ENCODE measurements around the gene ZNF407. TPM values are rescaled to one million over a fixed set of nuclear protein-coding genes. Genes with fewer than 3 reads are reported as not detected.

ZNF407 gene
- total and polyA plus RNA-seq, 2 donors from 2014 or later = 2.5 to 17.8 TPM

DNA sequence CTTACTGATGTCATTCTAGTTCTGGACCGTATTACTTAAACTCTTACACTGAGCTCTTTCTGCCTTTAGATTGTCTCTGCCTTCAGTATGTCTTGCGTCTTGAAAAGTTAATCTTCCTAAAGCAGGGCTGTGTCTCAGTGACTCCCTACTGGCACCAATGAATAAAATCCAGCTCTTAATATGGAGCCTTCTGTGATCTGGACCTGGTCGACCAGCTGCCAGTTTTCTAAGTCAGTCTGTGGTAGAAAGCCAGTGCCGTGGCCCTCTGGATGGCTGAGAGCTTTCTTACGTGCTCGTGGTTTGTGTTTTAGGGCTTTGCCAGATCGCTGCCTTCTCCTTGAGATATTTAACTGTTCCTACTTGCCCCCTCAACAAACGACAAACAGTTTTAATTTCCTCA, 26.8 kb downstream of the ZNF407 start:
- TF ChIP-seq, protein P1, sequence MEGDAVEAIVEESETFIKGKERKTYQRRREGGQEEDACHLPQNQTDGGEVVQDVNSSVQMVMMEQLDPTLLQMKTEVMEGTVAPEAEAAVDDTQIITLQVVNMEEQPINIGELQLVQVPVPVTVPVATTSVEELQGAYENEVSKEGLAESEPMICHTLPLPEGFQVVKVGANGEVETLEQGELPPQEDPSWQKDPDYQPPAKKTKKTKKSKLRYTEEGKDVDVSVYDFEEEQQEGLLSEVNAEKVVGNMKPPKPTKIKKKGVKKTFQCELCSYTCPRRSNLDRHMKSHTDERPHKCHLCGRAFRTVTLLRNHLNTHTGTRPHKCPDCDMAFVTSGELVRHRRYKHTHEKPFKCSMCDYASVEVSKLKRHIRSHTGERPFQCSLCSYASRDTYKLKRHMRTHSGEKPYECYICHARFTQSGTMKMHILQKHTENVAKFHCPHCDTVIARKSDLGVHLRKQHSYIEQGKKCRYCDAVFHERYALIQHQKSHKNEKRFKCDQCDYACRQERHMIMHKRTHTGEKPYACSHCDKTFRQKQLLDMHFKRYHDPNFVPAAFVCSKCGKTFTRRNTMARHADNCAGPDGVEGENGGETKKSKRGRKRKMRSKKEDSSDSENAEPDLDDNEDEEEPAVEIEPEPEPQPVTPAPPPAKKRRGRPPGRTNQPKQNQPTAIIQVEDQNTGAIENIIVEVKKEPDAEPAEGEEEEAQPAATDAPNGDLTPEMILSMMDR (IDR thresholded peaks at IDR 0.05; ENCODE audit: borderline replicate concordance, extremely low read depth, insufficient read depth) = no peak
- no peak overlapping the region for H3K4me3 ChIP-seq (ENCODE audit: low read length in 3 of 3)
- H3K27me3 ChIP-seq (ENCODE audit: control insufficient read depth, insufficient read depth, low read length) = no peaks in the 10 kb centered on the region
- peaks cover 0 to 2% (median 0%) of the 10 kb centered on the region in 3 donors for H3K4me1 ChIP-seq (ENCODE audit: control insufficient read depth in 2 of 3, insufficient read depth in 2 of 3, low read depth in 1 of 3, low read length in 3 of 3)
- FAIRE-seq (no peak), DNase-seq (no peak)
- intact Hi-C loops (cut with DNase I) = no loop called here
- H3K9ac ChIP-seq (ENCODE audit: low read length in 3 of 3) = no peak overlapping the region
- H3K36me3 ChIP-seq (ENCODE audit: control insufficient read depth in 2 of 3, insufficient read depth in 3 of 3, low read length in 3 of 3) = no peaks in the 10 kb centered on the region
- H3K27ac ChIP-seq (ENCODE audit: low read depth in 2 of 2, low read length in 2 of 2) = no peak overlapping the region
- H3K9me3 ChIP-seq (ENCODE audit: control insufficient read depth in 2 of 3, insufficient read depth in 1 of 3, low read length in 3 of 3) = no peaks in the 10 kb centered on the region

DNA sequence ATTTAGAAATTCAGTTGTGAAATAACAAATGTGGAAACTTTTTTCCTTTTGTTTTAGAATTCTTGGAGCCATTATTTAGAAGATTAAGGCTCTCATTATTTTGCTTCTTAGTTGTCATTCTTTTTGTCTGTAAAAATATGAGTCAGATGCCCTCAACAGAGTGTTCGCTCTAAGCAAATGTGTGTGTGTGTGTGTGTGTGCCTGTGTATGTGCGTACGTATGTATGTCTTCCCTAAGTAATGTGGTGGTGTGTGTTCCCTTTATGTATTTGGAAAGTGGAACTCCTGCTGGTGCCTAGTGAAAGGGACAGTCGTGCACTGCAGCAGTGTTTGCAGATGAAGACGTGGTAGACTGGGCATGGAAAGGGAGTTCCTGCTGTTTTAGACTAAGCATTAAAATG, 27.5 kb downstream of the ZNF407 start:
- DNase-seq = no peak
- TF ChIP-seq, protein P1 (IDR thresholded peaks at IDR 0.05; ENCODE audit: borderline replicate concordance, extremely low read depth, insufficient read depth) = no peak

DNA sequence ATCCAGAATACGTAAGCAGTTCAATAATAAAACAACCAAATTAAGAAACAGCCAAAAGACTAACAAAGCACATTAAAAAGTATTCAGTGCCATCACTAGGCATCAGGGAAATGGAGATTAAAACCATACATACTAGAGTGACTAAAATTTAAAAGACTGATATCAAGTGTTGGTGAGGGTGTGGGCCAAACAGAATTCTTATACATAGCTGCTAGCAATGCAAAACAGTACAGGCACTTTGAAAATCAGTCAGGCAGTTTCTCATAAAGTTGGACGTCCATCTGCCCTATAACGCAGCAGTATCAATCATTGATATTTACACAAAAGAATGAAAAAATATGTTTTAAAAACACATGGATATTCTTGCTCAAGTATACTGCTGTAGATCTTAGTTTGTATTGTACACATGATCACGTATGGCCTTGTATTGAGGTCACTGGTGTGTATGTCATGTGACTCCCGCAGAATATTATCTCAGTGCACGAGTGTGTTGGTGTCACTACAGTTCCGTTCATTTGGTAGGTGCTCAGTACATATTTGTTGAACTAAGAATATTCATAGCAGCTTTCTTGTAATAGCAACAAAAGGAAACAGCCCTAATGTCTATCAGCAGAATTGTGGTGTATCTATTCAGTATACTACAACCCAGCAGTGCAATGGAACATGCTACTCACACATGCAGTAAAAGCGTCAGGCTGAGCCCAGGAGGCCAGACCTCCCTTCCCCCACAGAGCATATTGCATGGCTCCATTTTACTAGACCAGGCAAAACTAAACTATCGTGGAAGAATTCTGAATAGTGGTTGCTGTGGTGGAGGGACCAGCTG, 28.6 kb downstream of the ZNF407 start:
- Histone ChIP-seq H3K27me3 (ENCODE audit: control insufficient read depth, insufficient read depth, low read length) (no peaks in the 10 kb centered on the region), H3K9ac (ENCODE audit: low read length in 3 of 3) (no peak overlapping the region), H3K27ac (ENCODE audit: low read depth in 2 of 2, low read length in 2 of 2) (no peak overlapping the region), H3K4me1 (ENCODE audit: control insufficient read depth in 2 of 3, insufficient read depth in 2 of 3, low read depth in 1 of 3, low read length in 3 of 3) (peaks cover 0 to 2% (median 0%) of the 10 kb centered on the region in 3 donors), H3K36me3 (ENCODE audit: control insufficient read depth in 2 of 3, insufficient read depth in 3 of 3, low read length in 3 of 3) (no peaks in the 10 kb centered on the region), H3K4me3 (ENCODE audit: low read length in 3 of 3) (no peak overlapping the region), H3K9me3 (ENCODE audit: control insufficient read depth in 2 of 3, insufficient read depth in 1 of 3, low read length in 3 of 3) (no peaks in the 10 kb centered on the region)
- FAIRE-seq (no peak), DNase-seq (no peak)
- TF ChIP-seq, protein P1 (IDR thresholded peaks at IDR 0.05; ENCODE audit: borderline replicate concordance, extremely low read depth, insufficient read depth) = no peak
- intact Hi-C loops (cut with DNase I) = no loop called here

More for the DNA sequence above, 27.5 kb downstream of the ZNF407 start:
- H3K27me3 ChIP-seq (ENCODE audit: control insufficient read depth, insufficient read depth, low read length) = no peaks in the 10 kb centered on the region
- H3K9me3 ChIP-seq (ENCODE audit: control insufficient read depth in 2 of 3, insufficient read depth in 1 of 3, low read length in 3 of 3) = no peaks in the 10 kb centered on the region
- no peak overlapping the region for H3K9ac ChIP-seq (ENCODE audit: low read length in 3 of 3)
- H3K27ac ChIP-seq (ENCODE audit: low read depth in 2 of 2, low read length in 2 of 2) = no peak overlapping the region
- no peak overlapping the region for H3K4me3 ChIP-seq (ENCODE audit: low read length in 3 of 3)
- H3K36me3 ChIP-seq (ENCODE audit: control insufficient read depth in 2 of 3, insufficient read depth in 3 of 3, low read length in 3 of 3) = no peaks in the 10 kb centered on the region
- intact Hi-C loops (cut with DNase I) = no loop called here
- peaks cover 0 to 2% (median 0%) of the 10 kb centered on the region in 3 donors for H3K4me1 ChIP-seq (ENCODE audit: control insufficient read depth in 2 of 3, insufficient read depth in 2 of 3, low read depth in 1 of 3, low read length in 3 of 3)
- no peak for FAIRE-seq
